GM18951 (cell line): ENCODE measurements around the gene ILF3.

Source experiments
- POLR2A ChIP-seq: IDR thresholded peaks from 4 replicates; pipeline ENCODE4 v1.6.1; 2011; ENCODE audit warnings: mild to moderate bottlenecking; ENCODE audit not compliant: insufficient read length, insufficient read depth; ENCODE audit errors: extremely low read depth
- in situ Hi-C: fragments of 300-500 bp; cut with MboI; formaldehyde crosslinking; loops from one replicate; pipeline ENCODE4 v1.12.0; 2022; ENCODE audit warnings: low sequenced_read_pairs, mixed read lengths, inconsistent platforms; ENCODE audit not compliant: unreplicated experiment

ILF3 gene

DNA sequence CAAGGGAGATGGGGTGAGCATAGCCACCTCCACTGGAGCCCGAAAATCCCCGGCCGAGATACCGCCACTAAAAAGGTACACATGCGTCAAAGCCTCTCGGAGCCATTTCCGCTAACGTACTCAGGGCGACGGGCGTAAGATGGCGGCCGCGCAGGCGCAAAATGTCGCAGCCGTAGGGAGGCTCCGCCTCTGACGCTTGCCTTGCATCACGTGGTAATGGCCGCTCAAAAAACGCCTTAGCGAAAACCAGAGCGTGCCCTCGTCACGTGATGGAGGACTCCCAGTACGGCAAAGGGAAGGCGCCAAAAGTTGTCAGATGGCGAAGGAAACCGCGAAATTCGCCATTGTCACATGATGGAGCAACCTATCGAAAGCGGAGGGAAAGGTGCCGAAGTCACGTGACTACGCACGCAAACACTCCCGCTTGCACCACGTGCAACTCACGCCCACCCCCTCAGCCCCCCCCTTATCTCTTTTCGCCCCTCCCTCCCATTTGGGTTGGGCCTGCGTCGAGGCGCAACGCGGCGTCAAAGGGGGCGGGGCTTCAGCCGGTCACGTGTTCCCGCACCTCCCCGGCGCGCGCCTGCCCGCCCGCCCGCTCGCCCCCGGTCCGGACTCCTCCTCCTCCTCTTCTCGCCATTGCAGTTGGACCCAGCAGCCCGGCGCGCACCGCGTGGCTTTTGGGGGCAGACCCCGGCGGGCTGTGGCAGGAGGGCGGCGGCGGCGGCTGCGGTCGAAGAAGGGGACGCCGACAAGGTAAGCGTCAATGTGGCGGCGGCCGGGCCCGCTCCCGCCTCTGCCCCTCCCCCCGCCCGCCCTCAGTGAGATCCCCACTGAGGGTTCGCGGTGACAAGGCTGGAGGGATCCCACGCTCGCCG, at the start of gene ILF3:
Gene ILF3, plus strand, starts transcription at position 615 of the 878 bp plus-strand sequence. CDS start 16,260 bp downstream, outside the sequence.
- in situ Hi-C loops: no loop called here
- TF ChIP-seq POLR2A: peak; percentile 94

DNA sequence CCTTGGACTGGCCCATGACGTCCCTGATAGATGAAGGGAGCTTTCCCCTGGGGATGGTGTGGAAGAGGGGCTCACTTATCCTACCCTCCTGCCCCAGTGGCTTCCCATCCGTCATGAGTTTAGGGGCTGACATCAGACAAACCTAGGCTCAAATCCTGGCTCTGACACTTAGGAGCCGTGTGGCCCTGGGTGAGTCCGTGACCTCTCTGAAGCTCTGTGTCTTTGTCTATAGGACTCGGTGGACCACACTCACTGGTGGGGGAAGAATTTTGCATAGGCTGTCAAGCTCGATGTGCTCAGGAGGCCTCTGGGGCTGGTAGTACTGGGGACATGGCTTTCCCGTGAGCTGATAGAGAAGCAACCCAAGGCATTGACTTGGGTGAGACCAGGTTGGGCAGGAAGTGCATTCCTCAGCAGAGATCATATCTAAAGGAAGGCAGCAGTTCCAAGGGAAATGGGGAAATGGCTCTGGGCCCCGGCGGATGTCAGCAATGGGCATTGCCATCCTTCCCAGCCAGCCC, 49.6 kb upstream of the ILF3 start:
- in situ Hi-C loops: no loop called here

DNA sequence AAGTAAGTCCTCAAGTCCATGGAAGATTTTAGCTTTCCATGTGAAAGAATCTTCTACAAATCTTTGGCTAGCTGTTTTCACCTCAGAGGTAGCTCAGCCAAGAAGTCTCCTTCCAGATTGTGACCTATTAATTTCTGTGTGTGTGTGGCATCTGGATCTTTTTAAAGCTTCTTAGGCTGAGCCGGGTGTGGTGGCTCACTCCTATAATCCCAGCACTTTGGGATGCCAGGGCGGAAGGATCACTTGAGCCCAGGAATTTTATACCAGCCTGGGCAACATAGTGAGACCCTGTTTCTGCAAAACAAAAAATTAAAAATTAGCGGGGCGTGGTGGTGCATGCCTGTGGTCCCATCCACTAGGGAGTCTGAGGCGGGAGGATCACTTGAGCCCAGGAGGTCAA, 42.2 kb upstream of the ILF3 start:
- in situ Hi-C loops: no loop called here
- no peak for TF ChIP-seq POLR2A

More for the DNA sequence above, 49.6 kb upstream of the ILF3 start:
- peak; percentile 63 for TF ChIP-seq POLR2A

DNA sequence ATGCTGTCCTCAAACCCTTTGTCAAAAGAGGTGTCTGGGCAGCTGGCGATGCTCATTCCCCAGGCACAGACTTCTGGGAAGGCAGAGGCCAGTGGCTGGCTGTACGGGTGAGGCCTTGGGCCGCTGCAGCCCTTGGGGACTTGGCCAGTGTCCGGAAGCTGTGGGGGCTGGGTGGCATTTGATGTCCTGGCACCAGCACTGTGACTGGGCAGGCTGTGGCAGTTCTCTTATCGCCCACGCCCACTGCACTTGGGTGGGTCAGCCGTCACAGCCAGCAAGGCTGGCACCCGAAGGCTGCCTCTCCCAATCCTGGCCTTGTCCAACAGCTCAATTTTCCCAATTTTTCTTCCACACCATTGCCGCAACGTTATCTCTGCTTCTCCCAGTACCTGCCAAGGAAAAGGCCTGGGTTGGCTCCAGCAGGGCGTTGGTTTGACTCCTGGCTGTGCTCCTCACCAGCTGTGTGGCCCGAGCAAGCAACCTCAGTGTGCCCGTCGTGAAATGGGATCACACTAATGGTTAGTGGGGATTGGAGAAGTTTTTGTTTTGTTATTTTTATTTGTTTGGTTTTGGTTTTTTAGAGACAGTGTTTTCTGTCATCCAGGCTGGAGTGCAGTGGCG, 41.5 kb upstream of the ILF3 start:
- in situ Hi-C loops: no loop called here
- no peak for TF ChIP-seq POLR2A

DNA sequence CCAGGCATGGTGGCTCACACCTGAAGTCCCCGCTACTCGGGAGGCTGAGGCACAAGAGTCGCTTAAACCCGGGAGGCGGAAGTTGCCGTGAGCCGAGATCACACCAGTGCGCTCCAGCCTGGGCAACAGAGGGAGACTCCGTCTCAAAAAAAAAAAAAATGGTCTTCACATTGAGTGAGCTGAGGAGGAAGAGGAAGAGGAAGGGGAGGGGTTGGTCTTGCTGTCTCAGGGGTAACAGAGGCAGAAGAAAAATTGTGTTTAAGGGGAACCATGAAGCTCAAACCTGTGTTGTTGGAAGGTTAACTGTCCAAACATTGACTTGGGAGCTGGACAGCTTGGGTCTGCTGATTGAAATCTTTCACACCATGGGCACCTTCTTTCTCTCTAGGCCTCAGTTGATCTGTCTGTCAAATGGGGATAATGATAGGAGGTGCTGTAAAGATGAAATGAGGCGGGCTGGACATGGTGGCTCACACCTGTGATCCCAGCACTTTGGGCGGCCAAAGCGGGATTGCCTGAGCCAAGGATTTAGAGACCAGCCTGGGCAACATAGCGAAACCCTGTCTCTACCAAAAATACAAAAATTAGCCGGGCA, 38.6 kb upstream of the ILF3 start:
- TF ChIP-seq POLR2A: no peak
- in situ Hi-C loops: no loop called here

DNA sequence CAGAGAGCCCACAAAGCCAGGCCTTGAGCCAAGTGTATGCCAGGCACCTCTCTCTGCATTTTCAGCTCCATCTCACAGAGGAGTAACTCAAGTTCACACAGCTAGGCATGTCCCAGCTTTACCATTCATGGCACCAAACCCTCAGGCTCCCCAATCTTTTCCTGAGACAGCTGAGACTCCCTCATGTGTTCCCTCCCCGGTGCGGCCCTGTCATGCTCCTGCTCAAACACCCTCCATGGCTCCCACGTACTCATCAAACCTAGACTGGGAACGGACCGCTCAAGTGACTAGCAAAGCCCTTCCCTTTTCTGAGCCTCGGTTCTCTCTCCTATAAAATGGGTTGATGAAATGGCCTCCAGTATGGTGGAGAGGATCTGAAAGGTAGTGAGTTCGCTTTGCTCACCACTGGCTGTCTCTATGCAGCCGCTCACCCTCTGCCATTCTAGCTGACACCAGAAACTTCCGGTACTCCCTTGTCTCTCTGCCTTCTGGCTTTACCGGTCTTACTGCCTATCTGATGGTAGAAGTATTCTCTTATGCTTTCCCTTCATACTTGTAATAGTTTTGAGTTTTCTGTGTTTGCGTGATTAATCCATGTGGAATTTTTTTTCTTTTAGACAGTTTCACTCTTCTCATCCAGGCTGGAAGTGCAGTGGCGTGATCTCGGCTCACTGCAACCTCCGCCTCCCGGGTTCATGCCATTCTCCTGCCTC, 36.6 kb upstream of the ILF3 start:
- no peak for TF ChIP-seq POLR2A
- in situ Hi-C loops: no loop called here

DNA sequence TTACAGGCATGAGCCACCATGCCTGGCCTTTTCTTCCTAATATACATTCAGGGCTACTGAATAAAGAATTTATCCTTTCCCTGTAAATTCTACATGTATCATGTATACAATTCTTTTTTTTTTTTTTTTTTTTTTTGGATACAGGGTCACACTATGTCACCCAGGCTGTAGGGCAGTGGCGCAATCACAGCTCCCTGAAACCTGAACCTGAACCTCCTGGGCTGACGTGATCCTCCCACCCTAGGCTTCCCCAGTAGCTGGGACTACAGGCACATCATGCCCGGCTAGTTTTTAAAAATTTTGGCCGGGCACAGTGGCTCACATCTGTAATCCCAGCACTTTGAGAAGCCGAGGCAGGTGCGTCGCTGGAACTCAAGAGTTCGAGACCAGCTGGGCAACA, 35.3 kb upstream of the ILF3 start:
- no peak for TF ChIP-seq POLR2A
- in situ Hi-C loops: no loop called here

DNA sequence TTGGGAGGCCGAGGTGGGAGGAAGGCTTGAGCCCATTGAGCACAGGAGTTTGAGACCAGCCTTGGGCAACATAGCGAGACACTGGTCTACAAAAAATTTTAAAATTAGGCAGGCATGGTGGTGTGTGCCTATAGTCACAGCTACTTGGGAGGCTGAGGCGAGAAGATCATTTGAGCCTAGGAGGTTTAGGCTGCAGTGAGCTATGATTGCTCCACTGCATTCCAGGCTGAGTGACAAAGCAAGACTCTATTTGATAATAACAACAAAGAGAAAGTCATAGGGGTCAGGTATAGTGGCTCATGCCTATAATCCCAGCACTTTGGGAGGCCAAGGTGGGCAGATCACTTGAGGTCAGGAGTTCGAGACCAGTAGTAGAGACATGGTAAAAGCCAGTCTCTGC, 33.4 kb upstream of the ILF3 start:
- TF ChIP-seq POLR2A: no peak
- in situ Hi-C loops: no loop called here

DNA sequence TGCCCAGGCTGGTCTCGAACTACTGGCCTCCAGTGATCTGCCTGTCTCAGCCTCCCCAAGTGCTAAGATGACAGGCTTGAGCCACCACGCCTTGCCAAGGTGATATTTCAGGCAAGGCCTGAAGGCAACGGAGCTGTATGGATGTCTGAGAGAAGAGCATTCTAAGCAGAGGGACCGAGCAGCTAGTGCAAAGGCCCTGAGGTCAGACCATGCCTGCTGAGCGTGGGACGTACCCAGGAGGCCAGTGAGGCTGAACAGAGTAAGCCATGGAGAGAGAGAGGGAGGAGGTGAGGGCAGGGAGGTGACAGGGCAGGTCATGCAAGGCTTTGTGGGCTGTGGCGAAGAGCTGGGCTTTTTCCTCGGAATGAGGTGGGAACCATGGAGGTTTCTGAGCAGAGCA, 32.2 kb upstream of the ILF3 start:
- TF ChIP-seq POLR2A: no peak

DNA sequence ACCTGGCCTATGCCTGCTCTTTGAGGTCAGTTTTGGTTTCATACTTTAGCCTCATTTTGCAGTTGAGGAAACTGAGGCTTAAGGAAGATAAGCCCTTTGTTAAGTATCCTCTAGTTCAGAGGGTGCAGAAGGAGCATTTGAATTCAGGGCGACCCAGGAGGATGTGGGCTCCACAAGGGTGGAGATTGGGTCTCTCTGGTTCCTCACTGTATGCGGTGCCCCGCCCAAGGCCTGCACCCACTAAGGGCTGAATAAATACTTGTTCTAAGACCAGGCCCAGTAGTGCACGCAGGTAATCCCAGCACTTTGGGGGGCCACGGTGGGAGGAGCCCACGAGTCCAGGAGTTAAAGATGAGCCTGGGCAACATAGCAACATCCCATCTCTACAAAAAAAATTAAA, 29.6 kb upstream of the ILF3 start:
- in situ Hi-C loops: no loop called here
- no peak for TF ChIP-seq POLR2A

More for the DNA sequence above, 32.2 kb upstream of the ILF3 start:
- in situ Hi-C loops: no loop called here

DNA sequence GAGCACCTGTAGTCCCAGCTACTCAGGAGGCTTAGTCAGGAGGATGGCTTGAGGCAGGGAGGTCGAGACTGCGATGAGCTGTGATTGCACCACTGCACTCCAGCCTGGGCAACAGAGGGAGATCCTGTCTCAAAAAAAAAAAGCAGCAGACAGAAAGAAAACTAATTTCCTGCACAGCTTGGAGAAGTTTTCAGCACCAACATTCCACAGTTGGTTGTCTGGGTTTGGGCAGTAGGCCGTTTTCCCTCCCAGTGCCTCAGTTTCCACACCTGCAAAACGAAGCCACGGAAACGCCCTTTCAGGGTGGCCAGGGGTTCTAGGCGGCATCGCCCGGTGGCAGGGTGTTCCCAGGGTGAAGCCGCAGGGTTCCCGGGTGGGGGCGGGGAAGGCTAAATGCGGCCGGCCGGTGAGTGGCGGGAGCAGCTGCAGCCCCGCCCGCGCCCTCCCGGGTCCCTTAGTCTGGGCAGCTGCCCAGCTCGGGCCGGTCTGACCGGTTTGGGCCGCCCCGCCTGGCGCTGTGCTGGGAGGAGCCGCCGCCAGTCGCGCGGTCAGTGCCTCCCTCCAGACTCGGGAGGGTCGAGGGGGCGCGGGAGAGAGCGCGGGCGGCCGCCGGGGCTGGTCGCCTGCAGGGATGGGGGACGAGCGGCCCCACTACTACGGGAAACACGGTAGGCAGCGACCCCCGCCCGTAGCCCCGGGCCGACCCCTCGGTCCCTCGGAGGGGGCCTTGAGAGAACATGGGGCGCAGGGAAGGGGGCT, 29.0 kb upstream of the ILF3 start, which contains the start of gene SLC44A2:
Gene SLC44A2, plus strand, starts transcription at position 551 of the 759 bp plus-strand sequence. Its CDS starts 81 bp downstream, at position 632.
- no peak for TF ChIP-seq POLR2A
- in situ Hi-C loops: no loop called here

DNA sequence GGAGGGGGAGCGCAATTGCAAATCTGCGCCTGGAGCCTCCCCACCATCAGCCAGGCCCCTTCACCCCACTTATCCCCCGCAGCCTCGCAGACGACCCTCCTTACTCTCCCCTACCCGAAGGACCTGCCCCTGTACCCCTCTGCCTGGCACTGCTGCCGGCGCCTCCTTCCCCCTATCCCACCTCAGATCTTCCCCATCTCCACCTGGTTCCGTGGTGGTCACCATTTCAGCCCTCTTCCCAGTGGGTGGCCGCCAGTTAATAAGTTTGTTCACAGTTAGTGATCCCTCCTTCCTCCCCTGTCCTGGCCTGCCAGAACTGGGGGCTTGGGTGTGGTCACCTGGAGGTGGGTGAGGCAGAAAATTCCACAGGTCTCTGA, 28.4 kb upstream of the ILF3 start:
- no peak for TF ChIP-seq POLR2A
- in situ Hi-C loops: no loop called here

DNA sequence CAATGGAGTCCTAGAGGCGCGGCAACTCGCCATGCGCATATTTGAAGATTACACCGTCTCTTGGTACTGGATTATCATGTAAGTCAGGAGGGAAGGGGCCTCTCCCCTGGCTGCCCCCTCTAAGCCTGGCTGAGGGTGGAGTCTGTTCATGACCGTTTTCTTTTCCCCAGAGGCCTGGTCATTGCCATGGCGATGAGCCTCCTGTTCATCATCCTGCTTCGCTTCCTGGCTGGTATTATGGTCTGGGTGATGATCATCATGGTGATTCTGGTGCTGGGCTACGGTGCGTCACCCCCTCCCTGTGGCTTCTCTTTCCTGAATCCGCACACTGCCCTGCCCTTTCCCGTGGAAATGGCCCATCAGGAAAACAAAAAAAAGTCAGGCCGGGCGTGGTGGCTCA, 22.3 kb upstream of the ILF3 start:
- in situ Hi-C loops: no loop called here
- TF ChIP-seq POLR2A: no peak

DNA sequence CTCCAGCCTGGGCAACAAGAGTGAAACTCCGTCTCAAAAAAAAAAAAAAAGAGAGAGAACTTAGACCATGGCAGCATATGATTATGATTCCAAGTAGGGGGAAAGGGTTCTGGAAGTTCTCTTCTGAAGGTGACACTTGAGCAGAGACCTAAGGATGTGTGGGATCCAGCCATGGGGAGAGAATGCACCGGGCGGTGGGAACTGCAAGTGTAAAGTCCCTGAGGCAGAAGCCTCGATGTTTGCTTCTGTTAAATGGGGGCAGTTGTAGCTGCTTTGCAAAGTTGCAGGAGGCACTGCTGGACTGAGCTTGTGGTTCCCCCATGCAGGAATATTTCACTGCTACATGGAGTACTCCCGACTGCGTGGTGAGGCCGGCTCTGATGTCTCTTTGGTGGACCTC, 19.7 kb upstream of the ILF3 start:
- TF ChIP-seq POLR2A: no peak
- in situ Hi-C loops: no loop called here
